CD14-positive monocyte (primary cell): ENCODE data around the gene WDR49. TPM values are rescaled to one million over a fixed set of nuclear protein-coding genes. Genes with fewer than 3 reads are reported as not detected.

Source experiments
- DNase-seq, 3 donors: peaks; one replicate each; pipeline ENCODE4 v3.0.0-alpha.2; 2011 to 2022
- H2AFZ ChIP-seq: 2 replicates; pipeline ENCODE4 v1.6.0; 2012; ENCODE audit warnings: mild to moderate bottlenecking, low read depth, low read length, inconsistent platforms; ENCODE audit not compliant: insufficient read depth, poor library complexity, severe bottlenecking
- H3K27ac ChIP-seq, 2 donors: 1 replicate in 1 of 2; 2 replicates in 1 of 2; pipeline ENCODE4 v1.5.1; 2012 to 2013; ENCODE audit warnings: low read length in 2 of 2, control low read depth in 1 of 2, inconsistent platforms in 1 of 2, low read depth in 1 of 2, mild to moderate bottlenecking in 1 of 2
- H3K27me3 ChIP-seq, 2 donors: one replicate each; pipeline versions ENCODE4 v1.6.0 to v1.6.1; 2011 to 2013; ENCODE audit warnings: low read length in 2 of 2; ENCODE audit not compliant: control insufficient read depth in 2 of 2, insufficient read depth in 2 of 2
- H3K36me3 ChIP-seq, 2 donors: replicated peaks in 1 of 2; 1 replicate in 1 of 2; 2 replicates in 1 of 2; pipeline versions ENCODE4 v1.5.1 to v1.6.1; 2012 to 2013; ENCODE audit warnings: low read length in 2 of 2, control low read depth in 1 of 2, inconsistent platforms in 1 of 2, mild to moderate bottlenecking in 1 of 2; ENCODE audit not compliant: insufficient read depth in 2 of 2, control insufficient read depth in 1 of 2
- H3K4me1 ChIP-seq, 2 donors: 1 replicate in 1 of 2; 2 replicates in 1 of 2; pipeline versions ENCODE4 v1.5.1 to v1.6.1; 2012 to 2013; ENCODE audit warnings: low read length in 2 of 2, control low read depth in 1 of 2, inconsistent platforms in 1 of 2, mild to moderate bottlenecking in 1 of 2, moderate library complexity in 1 of 2; ENCODE audit not compliant: insufficient read depth in 2 of 2, control insufficient read depth in 1 of 2
- H3K4me2 ChIP-seq: replicated peaks from 2 replicates; pipeline ENCODE3; 2012; ENCODE audit warnings: low read length, moderate library complexity, mild to moderate bottlenecking; ENCODE audit not compliant: poor library complexity, severe bottlenecking; ENCODE audit errors: extremely low read depth
- H3K4me3 ChIP-seq, 3 experiments: fragments of 200-600 bp in 1 of 3; sonication (generic) in 1 of 3; replicated peaks in 1 of 3; 1 replicate in 2 of 3; 2 replicates in 1 of 3; pipeline ENCODE4 v1.5.1; 2011 to 2013; ENCODE audit warnings: low read length in 3 of 3, mild to moderate bottlenecking in 3 of 3, control low read depth in 2 of 3, low read depth in 2 of 3, inconsistent platforms in 1 of 3, moderate library complexity in 1 of 3
- H3K79me2 ChIP-seq: 2 replicates; pipeline ENCODE4 v1.6.0; 2012; ENCODE audit warnings: mild to moderate bottlenecking, control low read depth, inconsistent platforms, low read length, moderate library complexity; ENCODE audit not compliant: insufficient read depth
- H3K9ac ChIP-seq: 2 replicates; pipeline ENCODE4 v1.6.0; 2017; ENCODE audit warnings: low read length, mild to moderate bottlenecking; ENCODE audit not compliant: insufficient read depth, poor library complexity, severe bottlenecking
- H3K9me3 ChIP-seq, 2 donors: replicated peaks in 1 of 2; 1 replicate in 1 of 2; 2 replicates in 1 of 2; pipeline versions ENCODE4 v1.5.1 to v1.6.1; 2012 to 2013; ENCODE audit warnings: low read length in 2 of 2, control low read depth in 1 of 2; ENCODE audit not compliant: control insufficient read depth in 1 of 2, insufficient read depth in 1 of 2
- H4K20me1 ChIP-seq: 2 replicates; pipeline ENCODE4 v1.6.0; 2012; ENCODE audit warnings: mild to moderate bottlenecking, low read length, control low read depth, moderate library complexity; ENCODE audit not compliant: insufficient read depth
- H3K27ac Mint-ChIP-seq, 7 donors: one replicate each; pipeline ENCODE4 v1.8.0; 2020; ENCODE audit warnings: mild to moderate bottlenecking in 7 of 7, mixed read lengths in 7 of 7, moderate library complexity in 6 of 7, inconsistent platforms in 2 of 7
- H3K27me3 Mint-ChIP-seq, 3 donors: one replicate each; pipeline ENCODE4 v1.8.0; 2021 to 2022; ENCODE audit warnings: low read depth in 3 of 3, mild to moderate bottlenecking in 3 of 3, mixed read lengths in 3 of 3, moderate library complexity in 3 of 3, inconsistent platforms in 1 of 3
- H3K36me3 Mint-ChIP-seq, 2 donors: one replicate each; pipeline ENCODE4 v1.8.0; 2020; ENCODE audit warnings: mixed read lengths in 2 of 2, inconsistent platforms in 1 of 2, mild to moderate bottlenecking in 1 of 2
- H3K4me1 Mint-ChIP-seq: one replicate; pipeline ENCODE4 v1.8.0; 2020; ENCODE audit warnings: mild to moderate bottlenecking, mixed read lengths
- H3K4me3 Mint-ChIP-seq, 2 donors: one replicate each; pipeline ENCODE4 v1.8.0; 2020; ENCODE audit warnings: mild to moderate bottlenecking in 2 of 2, mixed read lengths in 2 of 2, moderate library complexity in 1 of 2
- H3K9me3 Mint-ChIP-seq, 7 donors: one replicate each; pipeline ENCODE4 v1.8.0; 2020 to 2022; ENCODE audit warnings: mixed read lengths in 7 of 7, mild to moderate bottlenecking in 6 of 7, moderate library complexity in 6 of 7, inconsistent platforms in 2 of 7
- WGBS: methylation state at CpG from one replicate; pipeline ENCODE4 v1.1.5; 2013; ENCODE audit warnings: missing lambda C conversion rate; ENCODE audit not compliant: insufficient coverage; 5-methylcytosine and 5-hydroxymethylcytosine counted together
- intact Hi-C, 2 donors: fragments of 100-400 bp; cut with micrococcal nuclease; formaldehyde crosslinking; loops; one replicate each; pipeline versions ENCODE4 v1.15.0 to v1.15.1; 2023
- polyA plus RNA-seq, 3 donors: library from polyadenylated mRNA; depleted of rRNA in 1 of 3; unstranded in 2 of 3; stranded (reverse) in 1 of 3; fragments of 300-500 nt in 2 of 3; fragments of >200 nt in 1 of 3; fragmentation: Illumina TruSeq in 2 of 3; gene quantifications; 1 replicate in 2 of 3; 2 replicates in 1 of 3; pipeline ENCODE4 v1.2.3, GENCODE V29; 2012 to 2021
- TF ChIP-seq, protein P1 (sequence below): fragments of 200-600 bp; IDR thresholded peaks from one replicate; pipeline ENCODE4 v1.8.0; 2022; ENCODE audit warnings: antibody characterized with exemption, mild to moderate bottlenecking

The WDR49 gene
- polyA plus RNA-seq, 3 donors, result 1.1 to 5.0 (median 4.2) TPM

DNA sequence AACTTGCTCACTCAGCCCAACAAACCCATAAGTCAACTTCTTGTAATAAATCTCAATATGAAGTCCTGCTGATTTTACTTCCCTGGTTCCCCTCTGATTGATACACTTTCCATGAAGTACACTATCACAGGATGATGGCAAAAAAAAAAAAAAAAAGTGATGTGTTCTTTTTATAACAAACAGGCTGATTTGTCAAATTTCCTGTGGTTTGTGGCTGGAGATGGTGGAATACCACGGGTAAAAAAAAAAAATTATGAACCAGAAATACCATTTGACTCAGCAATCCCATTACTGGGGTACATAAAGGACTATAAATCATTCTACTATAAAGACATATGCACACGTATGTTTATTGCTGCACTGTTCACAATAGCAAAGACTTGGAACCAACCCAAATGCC, 169.2 kb downstream of the WDR49 start:
- WGBS, result no CpG with 5 or more reads among the region's 2 CpGs
- peaks cover 10 to 15% of the 10 kb centered on the region in 2 donors for H3K4me1 ChIP-seq
- H3K79me2 ChIP-seq, result no peaks in the 10 kb centered on the region
- Mint-ChIP-seq H3K27me3 (no peaks in the 10 kb centered on the region), H3K27ac (no peak overlapping the region), H3K9me3 (peaks cover 2 to 15% (median 3%) of the 10 kb centered on the region in 7 donors), H3K36me3 (peaks cover 7% of the 10 kb centered on the region in 2 donors), H3K4me3 (no peak overlapping the region), H3K4me1 (peaks cover 23% of the 10 kb centered on the region)
- intact Hi-C loops, result no loop called here
- no peak overlapping the region for H3K4me3 ChIP-seq
- H3K27me3 ChIP-seq, result no peaks in the 10 kb centered on the region
- H3K4me2 ChIP-seq, result no peak overlapping the region
- H3K9ac ChIP-seq, result no peak overlapping the region
- H3K27ac ChIP-seq, result no peak overlapping the region
- no peaks in the 10 kb centered on the region for H4K20me1 ChIP-seq
- no peaks in the 10 kb centered on the region for H3K9me3 ChIP-seq
- TF ChIP-seq, protein P1, sequence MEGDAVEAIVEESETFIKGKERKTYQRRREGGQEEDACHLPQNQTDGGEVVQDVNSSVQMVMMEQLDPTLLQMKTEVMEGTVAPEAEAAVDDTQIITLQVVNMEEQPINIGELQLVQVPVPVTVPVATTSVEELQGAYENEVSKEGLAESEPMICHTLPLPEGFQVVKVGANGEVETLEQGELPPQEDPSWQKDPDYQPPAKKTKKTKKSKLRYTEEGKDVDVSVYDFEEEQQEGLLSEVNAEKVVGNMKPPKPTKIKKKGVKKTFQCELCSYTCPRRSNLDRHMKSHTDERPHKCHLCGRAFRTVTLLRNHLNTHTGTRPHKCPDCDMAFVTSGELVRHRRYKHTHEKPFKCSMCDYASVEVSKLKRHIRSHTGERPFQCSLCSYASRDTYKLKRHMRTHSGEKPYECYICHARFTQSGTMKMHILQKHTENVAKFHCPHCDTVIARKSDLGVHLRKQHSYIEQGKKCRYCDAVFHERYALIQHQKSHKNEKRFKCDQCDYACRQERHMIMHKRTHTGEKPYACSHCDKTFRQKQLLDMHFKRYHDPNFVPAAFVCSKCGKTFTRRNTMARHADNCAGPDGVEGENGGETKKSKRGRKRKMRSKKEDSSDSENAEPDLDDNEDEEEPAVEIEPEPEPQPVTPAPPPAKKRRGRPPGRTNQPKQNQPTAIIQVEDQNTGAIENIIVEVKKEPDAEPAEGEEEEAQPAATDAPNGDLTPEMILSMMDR, result no peak
- H3K36me3 ChIP-seq, result no peaks in the 10 kb centered on the region
- no peak for DNase-seq
- H2AFZ ChIP-seq, result no peak overlapping the region

- H3K4me3 ChIP-seq, result no peak overlapping the region
Measured at GRCh38 chr3:167483708-167484475, 169.8 kb downstream of the WDR49 start.

More at GRCh38 chr3:167483708-167484475, 169.8 kb downstream of the WDR49 start:
- Histone ChIP-seq H3K9me3 (no peaks in the 10 kb centered on the region), H3K9ac (no peak overlapping the region), H4K20me1 (no peaks in the 10 kb centered on the region), H3K79me2 (no peaks in the 10 kb centered on the region), H3K27me3 (no peaks in the 10 kb centered on the region), H3K4me1 (peaks cover 10 to 15% of the 10 kb centered on the region in 2 donors), H3K4me2 (no peak overlapping the region), H2AFZ (no peak overlapping the region), H3K36me3 (no peaks in the 10 kb centered on the region), H3K27ac (no peak overlapping the region)
- no peaks in the 10 kb centered on the region for H3K27me3 Mint-ChIP-seq
- intact Hi-C loops, result no loop called here
- DNase-seq, result no peak
- peaks cover 7% of the 10 kb centered on the region in 2 donors for H3K36me3 Mint-ChIP-seq
- H3K4me1 Mint-ChIP-seq, result peaks cover 23% of the 10 kb centered on the region
- no peak overlapping the region for H3K27ac Mint-ChIP-seq
- no CpG with 5 or more reads among the region's 2 CpGs for WGBS
- no peak overlapping the region for H3K4me3 Mint-ChIP-seq
- TF ChIP-seq, protein P1, result no peak
- peaks cover 2 to 15% (median 3%) of the 10 kb centered on the region in 7 donors for H3K9me3 Mint-ChIP-seq
